Measurements from ENCODE around the gene TMEM184A.

TMEM184A gene

GRCh38 chr7:1538544-1539180 is 17.3 kb downstream of the TMEM184A start:
- H3K4me3 ChIP-seq (replicated peaks in 1 of 2; ENCODE audit: low read depth in 2 of 2, low read length in 2 of 2): peak overlapping the region; percentile 25 to 50
- no peak for DNase-seq (ENCODE audit: low read depth in 2 of 2)
- no peak for TF ChIP-seq CTCF (IDR thresholded peaks at IDR 0.05; ENCODE audit: low read depth, low read length)

- peak; percentile 99 for DNase-seq (ENCODE audit: low read depth in 2 of 2)
- no peak for TF ChIP-seq CTCF (IDR thresholded peaks at IDR 0.05; ENCODE audit: low read depth, low read length)
- H3K4me3 ChIP-seq (replicated peaks in 1 of 2; ENCODE audit: low read depth in 2 of 2, low read length in 2 of 2): peak overlapping the region; percentile 47 to 50
Measured at GRCh38 chr7:1537535-1538412, 18.2 kb downstream of the TMEM184A start.

- peak; percentile 99 to 100 for DNase-seq (ENCODE audit: low read depth in 2 of 2)
- H3K4me3 ChIP-seq (replicated peaks in 1 of 2; ENCODE audit: low read depth in 2 of 2, low read length in 2 of 2): peak overlapping the region; percentile 47 to 50
- no peak for TF ChIP-seq CTCF (IDR thresholded peaks at IDR 0.05; ENCODE audit: low read depth, low read length)
Measured at GRCh38 chr7:1536743-1537534, 19.1 kb downstream of the TMEM184A start.

GRCh38 chr7:1536455-1536742 is 19.6 kb downstream of the TMEM184A start:
- DNase-seq (ENCODE audit: low read depth in 2 of 2): no peak
- no peak for TF ChIP-seq CTCF (IDR thresholded peaks at IDR 0.05; ENCODE audit: low read depth, low read length)

GRCh38 chr7:1535701-1536454 is 20.1 kb downstream of the TMEM184A start:
- DNase-seq (ENCODE audit: low read depth in 2 of 2): no peak
- H3K4me3 ChIP-seq (replicated peaks in 1 of 2; ENCODE audit: low read depth in 2 of 2, low read length in 2 of 2): no peak overlapping the region
- TF ChIP-seq CTCF (IDR thresholded peaks at IDR 0.05; ENCODE audit: low read depth, low read length): no peak

More at GRCh38 chr7:1536455-1536742, 19.6 kb downstream of the TMEM184A start:
- H3K4me3 ChIP-seq (replicated peaks in 1 of 2; ENCODE audit: low read depth in 2 of 2, low read length in 2 of 2): no peak overlapping the region

GRCh38 chr7:1535100-1535458 is 20.9 kb downstream of the TMEM184A start:
- DNase-seq (ENCODE audit: low read depth in 2 of 2): no peak
- TF ChIP-seq CTCF (IDR thresholded peaks at IDR 0.05; ENCODE audit: low read depth, low read length): no peak
- H3K4me3 ChIP-seq (replicated peaks in 1 of 2; ENCODE audit: low read depth in 2 of 2, low read length in 2 of 2): no peak overlapping the region

Data from cardiac fibroblast (primary cell).